GM21576 (cell line): ENCODE measurements around the gene ADGRB3.

Source experiments
- ATAC-seq: cut with Tn5 transposase; IDR thresholded peaks from one replicate; pipeline ENCODE4 v1.9.1; 2021; ENCODE audit warnings: mild to moderate bottlenecking, moderate library complexity; ENCODE audit not compliant: unreplicated experiment

The ADGRB3 gene

GRCh38 chr6:69294407-69294806 is 659.3 kb downstream of the ADGRB3 start:
- ATAC-seq = no peak

- no peak for ATAC-seq
Observed at GRCh38 chr6:69294862-69295261, 659.8 kb downstream of the ADGRB3 start.

GRCh38 chr6:69303382-69303781 is 668.3 kb downstream of the ADGRB3 start:
- ATAC-seq = no peak

- ATAC-seq = no peak
Observed at GRCh38 chr6:69305456-69305855, 670.4 kb downstream of the ADGRB3 start.

GRCh38 chr6:69308584-69308983 is 673.5 kb downstream of the ADGRB3 start:
- no peak for ATAC-seq

- ATAC-seq = no peak
Observed at GRCh38 chr6:69311888-69312287, 676.8 kb downstream of the ADGRB3 start.

GRCh38 chr6:69314001-69314400 is 678.9 kb downstream of the ADGRB3 start:
- ATAC-seq = no peak

- ATAC-seq = no peak
Observed at GRCh38 chr6:69314531-69314930, 679.4 kb downstream of the ADGRB3 start.

- ATAC-seq = no peak
Observed at GRCh38 chr6:69331886-69332285, 696.8 kb downstream of the ADGRB3 start.

GRCh38 chr6:69337311-69337710 is 702.2 kb downstream of the ADGRB3 start:
- no peak for ATAC-seq

- ATAC-seq = no peak
Observed at GRCh38 chr6:69338431-69339162, 703.5 kb downstream of the ADGRB3 start.

- ATAC-seq = no peak
Observed at GRCh38 chr6:69339163-69339550, 704.1 kb downstream of the ADGRB3 start.

- no peak for ATAC-seq
Observed at GRCh38 chr6:69340196-69340595, 705.1 kb downstream of the ADGRB3 start.

GRCh38 chr6:69343851-69344250 is 708.8 kb downstream of the ADGRB3 start:
- ATAC-seq = no peak

GRCh38 chr6:69349771-69350170 is 714.7 kb downstream of the ADGRB3 start:
- ATAC-seq = no peak

GRCh38 chr6:69362209-69362608 is 727.1 kb downstream of the ADGRB3 start:
- ATAC-seq = no peak

- no peak for ATAC-seq
Observed at GRCh38 chr6:69366831-69367230, 731.7 kb downstream of the ADGRB3 start.

- ATAC-seq = no peak
Observed at GRCh38 chr6:69368613-69369012, 733.5 kb downstream of the ADGRB3 start.

- ATAC-seq = no peak
Observed at GRCh38 chr6:69370763-69371162, 735.7 kb downstream of the ADGRB3 start.

GRCh38 chr6:69378326-69378725 is 743.2 kb downstream of the ADGRB3 start:
- no peak for ATAC-seq

- ATAC-seq = no peak
Observed at GRCh38 chr6:69379518-69379917, 744.4 kb downstream of the ADGRB3 start.

GRCh38 chr6:69383627-69384026 is 748.5 kb downstream of the ADGRB3 start:
- no peak for ATAC-seq

GRCh38 chr6:69386426-69386825 is 751.3 kb downstream of the ADGRB3 start:
- ATAC-seq = no peak
